Ascending aorta (tissue), 2 donors: ENCODE results near the gene MESD. TPM values are rescaled to one million over a fixed set of nuclear protein-coding genes. Genes with fewer than 3 reads are reported as not detected.

Source experiments
- DNase-seq, 2 donors: peaks; one replicate each; pipeline ENCODE4 v3.0.0-alpha.2; 2019; ENCODE audit warnings: low spot score in 2 of 2
- H3K27ac ChIP-seq, 2 donors: fragments of 200-600 bp; sonication (generic); one replicate each; pipeline ENCODE4 v1.5.1; 2016 to 2017; ENCODE audit warnings: mild to moderate bottlenecking in 1 of 2
- H3K27me3 ChIP-seq: fragments of 200-600 bp; sonication (generic); one replicate; pipeline ENCODE4 v1.5.1; 2017
- H3K36me3 ChIP-seq, 2 donors: fragments of 200-600 bp; sonication (generic); one replicate each; pipeline ENCODE4 v1.5.1; 2016
- H3K4me1 ChIP-seq, 2 donors: fragments of 200-600 bp; sonication (generic); one replicate each; pipeline ENCODE4 v1.5.1; 2016 to 2017; ENCODE audit warnings: mild to moderate bottlenecking in 1 of 2
- H3K4me3 ChIP-seq, 2 donors: fragments of 200-600 bp; sonication (generic); one replicate each; pipeline ENCODE4 v1.5.1; 2016 to 2017; ENCODE audit warnings: mild to moderate bottlenecking in 1 of 2
- H3K9me3 ChIP-seq, 2 donors: fragments of 200-600 bp; sonication (generic); one replicate each; pipeline ENCODE4 v1.5.1; 2016
- CTCF ChIP-seq, 3 experiments: fragments of 200-600 bp in 2 of 3; fragments of 450-650 bp in 1 of 3; sonication (generic) in 2 of 3; IDR thresholded peaks; one replicate each; pipeline ENCODE4 v1.5.1; 2016 to 2019; ENCODE audit warnings: antibody characterized with exemption in 3 of 3, mild to moderate bottlenecking in 1 of 3, moderate library complexity in 1 of 3
- intact Hi-C: fragments of 100-400 bp; cut with DNase I; formaldehyde crosslinking; loops from one replicate; pipeline ENCODE4 v1.15.1; 2023
- total RNA-seq: library from RNA; depleted of rRNA; stranded (reverse); fragments of >200 nt; gene quantifications from one replicate; pipeline ENCODE4 v1.1.0, GENCODE V29; 2016

Gene MESD
- total RNA-seq, 1 donor from 2014 or later, result 6.4 TPM

DNA sequence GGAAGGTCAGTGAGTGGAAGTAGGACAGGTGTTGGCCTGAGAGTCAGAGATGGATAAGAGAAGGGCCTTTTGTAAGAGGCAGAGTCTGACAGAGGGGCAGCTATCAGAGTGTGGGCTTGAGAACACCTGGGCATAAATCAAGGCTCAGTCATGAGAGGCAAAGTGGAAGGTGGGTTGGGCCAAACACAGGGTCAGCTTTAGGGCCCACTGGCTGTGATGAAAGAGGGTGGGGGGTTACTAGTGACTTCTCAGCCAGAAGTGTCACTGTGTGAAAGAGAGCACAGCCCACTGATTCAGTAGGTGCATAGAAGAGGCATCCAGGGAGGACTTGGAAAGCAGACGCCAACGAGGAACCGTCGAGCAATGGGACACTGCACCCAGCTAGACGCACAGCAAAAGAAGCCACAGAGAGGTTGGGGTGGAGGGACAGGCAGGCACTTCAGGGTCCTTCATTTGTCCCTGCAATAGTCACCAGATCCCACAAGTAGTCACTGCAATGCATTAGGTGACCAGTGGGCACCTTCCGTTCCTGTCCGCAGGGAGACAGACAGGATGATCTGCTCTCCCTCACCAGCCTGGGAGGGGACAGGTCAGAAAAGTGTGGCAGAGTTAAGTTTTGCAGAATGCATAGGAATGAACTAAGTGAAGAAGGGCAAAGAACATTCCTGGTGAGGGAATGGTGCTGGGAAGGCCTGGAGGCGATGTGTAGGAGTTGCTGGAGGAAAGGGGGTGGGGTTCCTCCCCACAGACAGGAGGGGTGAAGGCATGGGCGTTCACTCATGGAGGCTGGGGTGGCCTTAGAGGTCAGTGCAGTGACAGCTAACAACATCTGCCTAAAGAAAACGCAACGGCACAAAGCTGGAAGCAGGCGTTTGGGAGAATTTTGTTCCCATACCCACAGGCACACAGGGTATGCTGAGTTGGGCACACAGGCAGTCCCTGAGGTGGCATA is 36.3 kb downstream of the MESD start:
- H3K9me3 ChIP-seq, result no peaks in the 10 kb centered on the region
- no peak overlapping the region for H3K27ac ChIP-seq
- TF ChIP-seq CTCF (IDR thresholded peaks at IDR 0.05), result no peak
- no peak overlapping the region for H3K4me3 ChIP-seq
- peak in 1 of 2 donors; percentile 27 for DNase-seq
- H3K36me3 ChIP-seq, result peaks cover 27 to 47% of the 10 kb centered on the region in 2 donors
- H3K27me3 ChIP-seq, result no peaks in the 10 kb centered on the region
- H3K4me1 ChIP-seq, result no peaks in the 10 kb centered on the region
- intact Hi-C loops, result no loop called here

- H3K9me3 ChIP-seq, result no peaks in the 10 kb centered on the region
- peak in 1 of 2 donors; percentile 37 for DNase-seq
- H3K4me3 ChIP-seq, result no peak overlapping the region
- TF ChIP-seq CTCF (IDR thresholded peaks at IDR 0.05), result no peak
- no peaks in the 10 kb centered on the region for H3K27me3 ChIP-seq
- no peaks in the 10 kb centered on the region for H3K4me1 ChIP-seq
- H3K36me3 ChIP-seq, result peaks cover 39 to 60% of the 10 kb centered on the region in 2 donors
- intact Hi-C loops, result no loop called here
- H3K27ac ChIP-seq, result no peak overlapping the region
Observed at GRCh38 chr15:80951941-80952340, 37.7 kb downstream of the MESD start.

DNA sequence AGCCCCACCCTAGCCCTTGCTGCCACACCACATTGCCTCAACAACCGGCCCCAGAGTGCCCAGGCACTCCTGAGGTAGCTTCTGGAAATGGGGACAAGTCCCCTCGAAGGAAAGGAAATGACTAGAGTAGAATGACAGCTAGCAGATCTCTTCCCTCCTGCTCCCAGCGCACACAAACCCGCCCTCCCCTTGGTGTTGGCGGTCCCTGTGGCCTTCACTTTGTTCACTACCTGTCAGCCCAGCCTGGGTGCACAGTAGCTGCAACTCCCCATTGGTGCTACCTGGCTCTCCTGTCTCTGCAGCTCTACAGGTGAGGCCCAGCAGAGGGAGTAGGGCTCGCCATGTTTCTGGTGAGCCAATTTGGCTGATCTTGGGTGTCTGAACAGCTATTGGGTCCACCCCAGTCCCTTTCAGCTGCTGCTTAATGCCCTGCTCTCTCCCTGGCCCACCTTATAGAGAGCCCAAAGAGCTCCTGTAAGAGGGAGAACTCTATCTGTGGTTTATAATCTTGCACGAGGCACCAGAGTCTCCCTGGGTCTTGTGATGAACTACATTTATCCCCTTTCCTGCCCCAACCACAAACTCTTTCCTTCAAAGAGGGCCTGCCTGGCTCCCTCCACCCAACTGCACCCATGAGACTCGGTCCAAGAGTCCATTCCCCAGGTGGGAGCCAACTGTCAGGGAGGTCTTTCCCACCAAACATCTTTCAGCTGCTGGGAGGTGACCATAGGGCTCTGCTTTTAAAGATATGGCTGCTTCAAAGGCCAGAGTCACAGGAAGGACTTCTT is 39.1 kb downstream of the MESD start:
- DNase-seq, result peak in 1 of 2 donors; percentile 50
- H3K4me1 ChIP-seq, result no peaks in the 10 kb centered on the region
- H3K27me3 ChIP-seq, result no peaks in the 10 kb centered on the region
- no peak overlapping the region for H3K4me3 ChIP-seq
- no peak for TF ChIP-seq CTCF (IDR thresholded peaks at IDR 0.05)
- H3K36me3 ChIP-seq, result peaks cover 50 to 75% of the 10 kb centered on the region in 2 donors
- no peak overlapping the region for H3K27ac ChIP-seq
- intact Hi-C loops, result no loop called here
- no peaks in the 10 kb centered on the region for H3K9me3 ChIP-seq

DNA sequence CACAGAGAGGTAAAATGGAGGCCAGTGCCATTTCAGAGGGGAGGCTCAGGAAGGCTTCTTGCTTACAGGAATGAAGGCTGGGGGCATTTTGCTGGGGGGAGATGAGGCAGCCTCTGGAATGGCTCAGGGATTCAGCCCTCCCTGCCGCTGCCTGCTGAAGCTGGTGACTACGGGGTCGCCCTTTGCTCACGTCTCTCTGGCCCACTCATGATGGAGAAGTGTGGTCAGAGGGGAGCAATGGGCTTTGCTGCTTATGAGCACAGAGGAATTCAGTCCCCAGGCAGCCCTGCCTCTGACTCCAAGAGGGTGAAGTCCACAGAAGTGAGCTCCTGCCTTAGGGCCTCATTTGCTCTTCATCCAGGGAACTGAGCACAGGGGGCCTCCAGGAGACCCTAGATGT is 39.9 kb downstream of the MESD start:
- Histone ChIP-seq H3K27ac (no peak overlapping the region), H3K9me3 (no peaks in the 10 kb centered on the region), H3K4me3 (no peak overlapping the region), H3K36me3 (peaks cover 50 to 80% of the 10 kb centered on the region in 2 donors), H3K4me1 (no peaks in the 10 kb centered on the region), H3K27me3 (no peaks in the 10 kb centered on the region)
- DNase-seq, result peak in 1 of 2 donors; percentile 49
- intact Hi-C loops, result no loop called here
- TF ChIP-seq CTCF (IDR thresholded peaks at IDR 0.05), result no peak

GRCh38 chr15:80948651-80949292 is 40.8 kb downstream of the MESD start:
- intact Hi-C loops, result no loop called here
- no peak overlapping the region for H3K27ac ChIP-seq
- H3K4me1 ChIP-seq, result no peaks in the 10 kb centered on the region
- DNase-seq, result peak in 1 of 2 donors; percentile 47
- H3K4me3 ChIP-seq, result no peak overlapping the region
- TF ChIP-seq CTCF (IDR thresholded peaks at IDR 0.05), result no peak
- H3K27me3 ChIP-seq, result no peaks in the 10 kb centered on the region
- H3K9me3 ChIP-seq, result no peaks in the 10 kb centered on the region
- peaks cover 50 to 84% of the 10 kb centered on the region in 2 donors for H3K36me3 ChIP-seq
